Measurements from ENCODE around the gene WDPCP.
"Not testable (repeated sequence)": the region's sequence is repeated elsewhere in the genome, so short reads cannot be mapped to it uniquely, and the experiment has no call there.

The WDPCP gene

DNA sequence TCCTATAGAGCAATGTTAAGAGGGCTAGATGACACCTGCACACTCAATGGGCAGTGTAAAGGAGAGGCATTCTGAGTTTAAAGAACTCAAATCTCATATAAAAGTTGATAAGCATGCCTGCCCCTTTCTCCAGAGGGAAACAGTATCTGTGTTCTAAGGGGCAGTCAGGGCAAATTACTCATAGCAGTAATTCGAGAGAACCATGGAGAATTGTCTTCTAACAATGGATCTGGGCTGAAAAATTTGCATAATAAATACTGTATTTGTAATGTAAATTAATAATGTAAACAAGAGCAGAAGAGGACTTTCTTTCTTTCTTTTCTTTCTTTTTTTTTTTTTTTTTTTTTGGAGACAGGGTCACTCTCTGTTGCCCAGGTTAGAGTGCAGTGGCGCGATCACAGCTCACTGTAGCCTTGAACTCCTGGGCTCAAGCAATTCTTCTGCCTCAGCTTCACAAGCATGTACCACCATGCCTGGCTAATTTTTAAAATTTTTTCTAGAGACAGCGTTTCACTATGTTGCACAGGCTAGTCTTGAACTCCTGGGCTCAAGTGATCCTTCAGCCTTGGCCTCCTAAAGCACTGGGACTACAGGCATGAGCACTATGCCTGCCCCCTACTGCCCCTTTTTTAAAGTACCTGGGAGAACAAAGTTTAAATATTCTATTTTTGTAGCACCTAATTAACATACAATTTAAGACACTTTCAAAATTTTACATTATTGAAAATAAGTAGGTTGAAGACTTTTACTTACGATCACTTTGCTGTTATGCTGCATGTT, 467.0 kb downstream of the WDPCP start:
- no peak for DNase-seq (ENCODE audit: low read depth in 2 of 2)

DNA sequence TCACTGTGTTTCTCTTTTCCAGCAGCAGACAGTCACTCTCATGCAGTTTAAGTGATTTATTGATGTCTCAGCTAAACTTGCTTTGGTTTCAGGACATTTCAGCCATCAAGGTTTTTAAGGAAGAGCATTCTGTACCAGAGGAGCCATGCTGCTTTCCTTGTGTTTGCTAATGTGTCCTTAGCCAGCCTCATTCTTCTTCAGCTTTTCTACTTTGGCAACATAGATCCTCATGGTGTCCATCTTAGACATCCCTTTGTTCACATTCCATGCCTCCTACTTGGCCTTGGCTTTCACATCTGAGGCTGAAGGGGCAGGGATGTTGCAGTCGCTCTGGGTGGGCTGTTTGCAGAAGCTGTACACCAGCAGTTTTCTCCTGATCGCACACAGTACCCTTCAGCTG, 469.5 kb downstream of the WDPCP start:
- DNase-seq (ENCODE audit: low read depth in 2 of 2): no peak

DNA sequence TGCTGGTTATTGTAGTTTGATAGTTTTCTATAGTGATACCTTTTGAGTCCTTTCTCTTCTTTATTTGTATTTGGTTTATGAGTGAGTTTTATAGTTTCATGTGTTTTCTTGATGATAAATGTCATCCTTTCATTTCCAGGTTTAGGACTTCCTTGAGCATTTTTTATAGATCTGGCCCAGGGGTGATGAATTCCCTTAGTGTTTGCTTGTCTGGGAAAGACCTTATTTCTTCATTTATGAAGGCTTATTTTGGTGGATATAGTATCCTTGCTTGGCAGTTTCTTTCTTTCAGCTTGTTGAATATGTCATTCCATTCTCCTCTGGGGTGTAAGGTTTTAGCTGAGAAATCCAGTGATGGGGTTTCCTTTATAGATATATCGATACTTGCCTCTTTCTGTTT, 483.8 kb downstream of the WDPCP start:
- DNase-seq (ENCODE audit: low read depth in 2 of 2): no peak

DNA sequence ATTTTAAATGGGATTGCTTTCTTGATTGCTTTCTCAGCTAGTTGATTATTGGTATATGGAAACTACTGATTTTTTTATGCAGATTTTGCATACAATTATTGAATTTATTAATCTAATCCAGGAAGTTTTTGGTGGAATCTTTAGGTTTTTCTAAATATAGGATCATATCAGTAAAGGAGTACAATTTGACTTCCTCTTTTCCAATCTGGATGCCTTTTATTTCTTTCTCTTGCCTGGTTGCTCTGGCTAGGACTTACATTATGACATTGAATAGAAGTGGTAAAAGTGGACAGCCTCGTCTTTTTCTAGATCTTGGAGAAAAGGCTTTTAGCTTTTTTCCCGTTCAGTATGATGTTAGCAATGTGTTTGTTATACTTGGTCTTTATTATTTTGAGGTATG, 486.3 kb downstream of the WDPCP start:
- DNase-seq (ENCODE audit: low read depth in 2 of 2): no peak

DNA sequence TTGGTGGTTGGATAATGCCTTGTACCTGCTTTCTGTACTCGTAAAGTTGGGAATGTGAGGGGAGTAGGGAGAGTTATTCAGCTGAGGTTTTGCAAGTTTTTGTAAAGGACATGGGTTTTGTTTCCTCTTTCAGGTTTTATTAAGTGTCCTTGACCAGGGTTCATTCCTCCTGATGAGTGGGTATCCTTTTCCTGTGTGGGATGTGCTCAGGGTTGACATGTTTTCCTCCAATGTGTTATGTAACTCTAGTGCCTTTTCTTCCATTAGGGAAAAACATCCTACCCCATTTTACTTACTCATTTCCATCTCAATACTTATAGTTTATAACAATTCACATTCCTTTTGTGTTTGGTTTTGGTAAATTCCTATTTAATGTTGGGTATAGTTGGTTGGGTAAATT, 489.2 kb downstream of the WDPCP start:
- DNase-seq (ENCODE audit: low read depth in 2 of 2): no peak

DNA sequence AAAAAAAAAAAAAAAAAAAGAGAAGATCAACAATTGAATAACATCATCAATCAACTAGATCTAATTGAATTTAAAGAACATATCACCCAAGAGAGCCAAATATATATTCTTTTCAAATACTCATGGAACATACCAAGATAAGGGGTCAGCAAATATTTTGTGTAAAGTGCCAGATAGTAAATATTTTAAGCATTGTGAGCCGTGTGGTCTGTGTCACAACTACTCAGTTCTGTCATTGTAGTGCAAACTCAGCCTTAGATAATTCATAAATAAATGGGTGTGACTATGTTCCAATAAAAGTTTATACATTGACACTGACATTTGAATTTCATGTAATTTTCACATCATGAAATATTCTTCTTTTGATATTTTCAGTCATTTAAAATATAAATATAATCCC, 491.8 kb downstream of the WDPCP start:
- no peak for DNase-seq (ENCODE audit: low read depth in 2 of 2)

DNA sequence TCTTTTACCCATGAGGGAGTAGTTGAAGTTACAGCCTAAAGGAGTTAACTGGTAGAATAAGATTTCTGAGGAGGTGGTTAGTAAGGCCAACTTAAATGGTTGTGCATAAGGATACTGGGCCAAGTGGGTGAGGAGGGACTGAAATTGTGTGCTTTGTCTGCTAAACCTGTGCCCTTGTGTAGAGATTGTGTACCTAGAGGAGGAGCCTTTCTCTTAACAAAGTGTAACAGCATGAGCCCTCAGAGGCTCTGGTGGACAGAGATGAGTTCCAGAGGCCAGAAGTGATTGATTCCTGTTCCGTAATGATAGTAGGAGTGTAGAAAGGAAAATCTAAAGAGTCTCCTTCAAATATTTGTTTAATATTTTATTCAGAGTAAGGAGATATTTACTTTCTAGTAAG, 494.8 kb downstream of the WDPCP start:
- DNase-seq (ENCODE audit: low read depth in 2 of 2): no peak

DNA sequence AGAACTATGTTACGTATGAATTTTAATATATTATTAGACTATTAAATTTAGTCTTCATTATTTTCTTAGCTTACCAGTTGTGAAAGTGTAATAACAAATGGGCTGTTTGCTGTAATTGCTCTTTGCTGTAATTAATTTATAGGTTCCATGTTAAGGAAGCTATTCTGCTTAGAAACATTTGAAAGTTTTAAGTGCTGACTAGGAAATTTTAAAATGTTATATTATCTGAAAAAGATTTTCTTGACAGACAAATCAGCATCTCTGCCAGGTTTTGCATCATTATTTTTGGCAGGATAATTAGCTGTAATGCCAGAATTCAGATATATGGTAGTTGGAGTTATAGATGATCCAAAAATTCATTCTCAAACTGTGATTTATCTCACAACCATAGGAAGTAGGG, 495.4 kb downstream of the WDPCP start:
- DNase-seq (ENCODE audit: low read depth in 2 of 2): no peak

DNA sequence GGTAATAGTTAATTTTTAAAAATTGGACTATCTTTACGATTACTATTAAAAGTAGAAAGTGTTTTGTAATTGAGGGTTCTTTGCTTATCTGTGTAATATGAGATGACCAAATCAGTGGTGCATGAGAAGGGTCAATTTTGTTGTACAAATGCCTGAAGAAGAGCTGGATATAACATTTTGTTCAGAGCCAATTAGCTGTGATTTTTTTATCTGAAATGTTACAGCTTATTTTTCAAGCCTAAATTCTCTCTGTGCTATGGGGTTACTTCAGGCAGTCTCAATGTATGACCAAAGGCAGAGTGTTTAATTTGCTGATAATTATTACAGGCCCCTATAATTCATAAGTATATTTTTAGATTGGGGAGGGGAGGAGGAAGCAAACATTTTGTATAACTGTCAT, 495.9 kb downstream of the WDPCP start:
- no peak for DNase-seq (ENCODE audit: low read depth in 2 of 2)

DNA sequence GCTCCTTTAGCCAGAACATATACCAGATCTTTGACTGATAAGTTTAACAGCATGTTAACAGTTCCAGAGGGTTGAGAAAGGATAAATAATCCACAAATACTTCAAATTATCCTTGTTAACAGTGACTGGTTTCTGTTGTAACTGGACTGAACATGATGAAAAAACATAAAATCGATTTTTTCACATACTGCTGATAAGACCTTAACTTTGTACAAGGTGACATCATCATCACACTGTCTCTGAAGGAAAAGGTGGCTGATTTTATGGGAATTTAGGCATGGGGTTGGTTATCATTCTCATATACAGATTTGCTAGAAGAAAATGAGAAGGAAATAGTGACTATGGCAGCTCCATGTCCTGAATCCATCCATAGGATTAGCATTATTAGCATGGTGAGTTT, 501.6 kb downstream of the WDPCP start:
- no peak for DNase-seq (ENCODE audit: low read depth in 2 of 2)

DNA sequence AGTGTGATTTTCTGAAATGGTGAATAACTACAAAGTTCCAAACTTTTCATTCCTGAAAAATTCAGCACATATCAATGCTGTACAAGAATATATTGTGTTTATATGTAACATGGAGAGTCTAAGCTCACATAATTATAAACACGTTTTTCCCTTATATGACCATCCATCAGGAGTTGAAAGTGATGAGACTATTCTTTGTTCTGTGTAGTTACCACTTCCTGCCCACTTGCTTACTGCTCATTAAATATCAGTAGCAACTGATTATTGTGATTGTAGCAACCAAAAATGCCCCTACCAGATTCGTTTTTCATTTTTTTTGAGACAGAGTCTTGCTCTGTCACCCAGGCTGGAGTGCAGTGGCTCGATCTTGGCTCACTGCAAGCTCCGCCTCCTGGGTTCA, 506.9 kb downstream of the WDPCP start:
- DNase-seq (ENCODE audit: low read depth in 2 of 2): no peak

DNA sequence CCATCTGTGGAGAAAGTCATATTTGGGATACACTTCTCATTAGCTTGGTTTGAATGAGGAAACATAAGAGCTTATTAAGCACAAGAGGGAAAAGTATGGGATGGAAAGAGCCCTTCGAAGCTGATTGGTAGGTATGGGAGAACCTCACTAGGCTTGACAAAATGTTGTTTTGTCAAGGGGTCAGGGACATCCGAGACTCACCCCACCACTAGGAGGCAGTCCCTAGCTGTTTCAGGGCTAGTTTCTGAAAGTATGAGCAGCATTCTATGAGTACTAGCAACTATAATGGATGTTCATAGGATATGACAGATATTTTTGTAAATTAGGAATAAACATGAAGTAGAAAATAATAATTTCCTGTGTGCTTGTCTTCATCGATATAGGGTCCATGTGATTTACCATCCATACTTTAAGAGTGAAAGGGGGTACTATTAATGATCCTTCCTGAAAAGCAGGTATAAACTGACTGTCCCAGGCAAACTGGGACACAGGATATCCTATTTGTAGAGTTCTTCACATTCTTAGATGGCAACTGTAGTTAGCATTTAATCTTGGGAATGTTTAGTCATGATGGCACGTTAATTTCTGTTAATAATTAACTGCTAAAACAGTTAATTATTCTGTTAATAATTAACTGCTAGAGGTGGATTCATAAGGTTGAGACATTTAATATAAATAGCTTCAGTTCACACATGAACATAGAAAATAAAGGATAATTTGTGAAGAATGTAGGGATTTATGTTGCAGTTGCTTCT, 509.2 kb downstream of the WDPCP start:
- no peak for DNase-seq (ENCODE audit: low read depth in 2 of 2)

DNA sequence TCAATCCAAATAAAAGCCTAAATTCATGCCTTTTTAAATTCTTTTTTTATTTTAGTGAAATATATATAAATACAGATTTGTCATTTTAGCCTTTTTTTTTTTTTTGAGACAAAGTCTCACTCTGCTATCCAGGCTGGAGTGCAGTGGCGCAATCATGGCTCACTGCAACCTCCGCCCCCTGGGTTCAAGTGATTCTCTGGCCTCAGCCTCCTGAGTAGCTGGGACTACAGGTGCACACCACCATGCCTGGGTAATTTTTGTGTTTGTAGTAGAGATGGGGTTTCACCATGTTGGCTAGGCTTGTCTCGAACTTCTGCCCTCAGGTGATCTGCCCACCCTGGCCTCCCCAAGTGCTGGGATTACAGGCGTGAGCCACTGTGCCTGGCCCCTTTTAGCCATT, 513.9 kb downstream of the WDPCP start:
- DNase-seq (ENCODE audit: low read depth in 2 of 2): not testable (repeated sequence)

DNA sequence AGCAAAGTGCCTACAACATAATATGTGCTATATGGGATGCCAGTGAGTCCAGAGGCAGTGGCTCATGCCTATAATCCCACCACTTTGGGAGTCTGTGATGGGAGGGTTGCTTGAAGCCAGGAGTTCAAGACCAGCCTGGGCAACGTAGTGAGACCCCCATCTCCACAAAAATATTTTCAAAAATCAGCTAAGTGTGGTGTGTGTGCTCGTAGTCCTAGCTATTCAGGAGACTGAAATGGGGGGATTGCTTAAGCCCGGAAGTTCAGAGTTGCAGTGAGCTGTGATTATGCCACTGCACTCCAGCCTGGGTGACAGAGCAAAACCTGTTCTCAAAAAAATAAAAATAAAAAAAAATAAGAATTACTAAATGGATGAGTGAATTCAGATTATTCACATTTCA, 514.3 kb downstream of the WDPCP start:
- no peak for DNase-seq (ENCODE audit: low read depth in 2 of 2)

DNA sequence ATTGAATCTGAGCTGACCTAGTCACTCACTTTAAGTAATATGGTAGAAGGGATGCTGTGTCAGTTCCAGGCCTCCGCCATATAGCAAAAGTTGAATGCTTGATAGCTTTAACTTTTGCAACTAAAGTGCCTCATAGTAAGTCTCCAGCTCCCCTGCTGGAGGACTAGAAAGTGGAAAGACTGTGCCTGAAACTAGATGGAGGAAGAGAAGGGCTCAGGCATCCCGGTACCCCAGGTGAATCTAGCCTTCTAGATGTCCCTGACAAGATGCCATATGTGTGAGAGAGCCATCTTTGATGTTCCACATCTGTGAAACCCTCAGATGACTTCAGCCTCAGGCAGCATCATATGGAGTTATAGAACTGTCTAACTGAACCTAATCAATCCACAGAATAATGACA, 516.6 kb downstream of the WDPCP start:
- DNase-seq (ENCODE audit: low read depth in 2 of 2): no peak
